SK-N-SH treated with all-trans-retinoic acid at 6 μM for 48 hours (cell line): Measurements from ENCODE around the gene CACNA1I.

Experiments
- ARNTL ChIP-seq: fragments of 450-650 bp; formaldehyde crosslinking; IDR thresholded peaks from 2 replicates; pipeline ENCODE4 v1.5.0; 2020; ENCODE audit warnings: low read depth, mild to moderate bottlenecking, moderate library complexity, borderline replicate concordance
- BACH2 ChIP-seq: fragments of 250-450 bp; sonication (Bioruptor Pico); IDR thresholded peaks from 2 replicates; pipeline ENCODE4 v1.9.0; 2021; ENCODE audit warnings: mild to moderate bottlenecking, borderline replicate concordance
- ISL1 ChIP-seq: fragments of 250-450 bp; sonication (Bioruptor Pico); IDR thresholded peaks from 2 replicates; pipeline ENCODE4 v2.1.2; 2022; ENCODE audit warnings: mild to moderate bottlenecking, moderate library complexity
- RARB ChIP-seq: fragments of 250-450 bp; sonication (Bioruptor Pico); IDR thresholded peaks from 2 replicates; pipeline ENCODE4 v1.8.0; 2021; ENCODE audit warnings: mild to moderate bottlenecking, moderate library complexity
- TCF4 ChIP-seq: fragments of 250-450 bp; sonication (Bioruptor Pico); IDR thresholded peaks from 2 replicates; pipeline ENCODE4 v1.8.0; 2021; ENCODE audit warnings: mild to moderate bottlenecking, moderate library complexity, borderline replicate concordance
- TOX ChIP-seq: fragments of 250-450 bp; sonication (Bioruptor Pico); IDR thresholded peaks from 2 replicates; pipeline ENCODE4 v1.8.0; 2021; ENCODE audit warnings: mild to moderate bottlenecking, moderate library complexity, borderline replicate concordance
- ZFP30 ChIP-seq: fragments of 450-650 bp; formaldehyde crosslinking; IDR thresholded peaks from 2 replicates; pipeline ENCODE4 v1.5.0; 2022; ENCODE audit warnings: mild to moderate bottlenecking, moderate library complexity
- TF ChIP-seq, protein P1 (sequence below): fragments of 250-450 bp; sonication (Bioruptor Pico); IDR thresholded peaks from 2 replicates; pipeline ENCODE4 v1.5.1; 2020; ENCODE audit warnings: low read depth, mild to moderate bottlenecking, moderate library complexity
- TF ChIP-seq, protein P2 (sequence below): fragments of 250-450 bp; sonication (Bioruptor Pico); IDR thresholded peaks from 2 replicates; pipeline ENCODE4 v1.8.0; 2020; ENCODE audit warnings: mild to moderate bottlenecking, moderate library complexity, borderline replicate concordance

DNA sequence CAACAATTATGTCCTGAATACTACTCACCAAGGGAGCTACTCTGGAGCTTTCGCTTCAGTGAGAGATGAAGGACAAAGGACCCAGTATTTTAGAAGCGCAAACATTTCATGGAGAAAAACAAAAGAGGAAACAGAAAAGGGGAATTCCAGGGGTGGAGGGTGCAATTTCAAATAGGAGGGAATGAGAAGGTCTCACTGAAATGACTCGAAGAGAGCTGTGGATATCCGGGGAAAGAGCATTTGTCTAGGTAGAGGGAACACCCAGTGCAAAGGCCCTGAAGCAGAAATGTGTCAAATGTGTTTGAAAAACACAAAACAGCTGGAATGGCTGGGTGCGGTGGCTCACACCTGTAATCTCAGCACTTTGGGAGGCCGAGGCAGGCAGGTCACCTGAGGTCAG, 40.4 kb upstream of the CACNA1I start:
- TF ChIP-seq ARNTL (CRISPR knock-in tag) (no peak), ISL1 (no peak), ZFP30 (CRISPR knock-in tag) (no peak), BACH2 (CRISPR knock-in tag) (no peak), RARB (no peak), TCF4 (CRISPR knock-in tag) (no peak), TOX (no peak)
- TF ChIP-seq, protein P1, sequence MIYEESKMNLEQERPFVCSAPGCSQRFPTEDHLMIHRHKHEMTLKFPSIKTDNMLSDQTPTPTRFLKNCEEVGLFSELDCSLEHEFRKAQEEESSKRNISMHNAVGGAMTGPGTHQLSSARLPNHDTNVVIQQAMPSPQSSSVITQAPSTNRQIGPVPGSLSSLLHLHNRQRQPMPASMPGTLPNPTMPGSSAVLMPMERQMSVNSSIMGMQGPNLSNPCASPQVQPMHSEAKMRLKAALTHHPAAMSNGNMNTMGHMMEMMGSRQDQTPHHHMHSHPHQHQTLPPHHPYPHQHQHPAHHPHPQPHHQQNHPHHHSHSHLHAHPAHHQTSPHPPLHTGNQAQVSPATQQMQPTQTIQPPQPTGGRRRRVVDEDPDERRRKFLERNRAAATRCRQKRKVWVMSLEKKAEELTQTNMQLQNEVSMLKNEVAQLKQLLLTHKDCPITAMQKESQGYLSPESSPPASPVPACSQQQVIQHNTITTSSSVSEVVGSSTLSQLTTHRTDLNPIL (CRISPR knock-in tag) = no peak
- TF ChIP-seq, protein P2, sequence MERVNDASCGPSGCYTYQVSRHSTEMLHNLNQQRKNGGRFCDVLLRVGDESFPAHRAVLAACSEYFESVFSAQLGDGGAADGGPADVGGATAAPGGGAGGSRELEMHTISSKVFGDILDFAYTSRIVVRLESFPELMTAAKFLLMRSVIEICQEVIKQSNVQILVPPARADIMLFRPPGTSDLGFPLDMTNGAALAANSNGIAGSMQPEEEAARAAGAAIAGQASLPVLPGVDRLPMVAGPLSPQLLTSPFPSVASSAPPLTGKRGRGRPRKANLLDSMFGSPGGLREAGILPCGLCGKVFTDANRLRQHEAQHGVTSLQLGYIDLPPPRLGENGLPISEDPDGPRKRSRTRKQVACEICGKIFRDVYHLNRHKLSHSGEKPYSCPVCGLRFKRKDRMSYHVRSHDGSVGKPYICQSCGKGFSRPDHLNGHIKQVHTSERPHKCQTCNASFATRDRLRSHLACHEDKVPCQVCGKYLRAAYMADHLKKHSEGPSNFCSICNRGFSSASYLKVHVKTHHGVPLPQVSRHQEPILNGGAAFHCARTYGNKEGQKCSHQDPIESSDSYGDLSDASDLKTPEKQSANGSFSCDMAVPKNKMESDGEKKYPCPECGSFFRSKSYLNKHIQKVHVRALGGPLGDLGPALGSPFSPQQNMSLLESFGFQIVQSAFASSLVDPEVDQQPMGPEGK (CRISPR knock-in tag) = no peak
